Prostate gland (tissue), 2 donors: ENCODE measurements around the gene GAREM1. TPM values are rescaled to one million over a fixed set of nuclear protein-coding genes. Genes with fewer than 3 reads are reported as not detected.
"Not testable (repeated sequence)": the region's sequence is repeated elsewhere in the genome, so short reads cannot be mapped to it uniquely, and the experiment has no call there.

Experiments used
- DNase-seq: peaks from one replicate; pipeline ENCODE4 v3.0.0-alpha.2; 2019; ENCODE audit warnings: low spot score
- H3K27ac ChIP-seq, 2 donors: fragments of 200-600 bp; sonication (generic); 2 replicates each; pipeline ENCODE4 v1.5.1; 2017 to 2019
- H3K27me3 ChIP-seq: fragments of 200-600 bp; sonication (generic); replicated peaks from 2 replicates; pipeline ENCODE4 v1.5.1; 2019; ENCODE audit not compliant: insufficient read depth
- H3K36me3 ChIP-seq, 2 donors: fragments of 200-600 bp; sonication (generic); 1 replicate in 1 of 2; 2 replicates in 1 of 2; pipeline versions ENCODE4 v1.5.1 to v1.8.1; 2017 to 2019
- H3K4me1 ChIP-seq: fragments of 200-600 bp; sonication (generic); replicated peaks from 2 replicates; pipeline ENCODE4 v1.5.1; 2019
- H3K4me3 ChIP-seq, 2 donors: fragments of 200-600 bp; sonication (generic); 2 replicates each; pipeline ENCODE4 v1.5.1; 2017 to 2019
- H3K9me3 ChIP-seq: fragments of 200-600 bp; sonication (generic); 2 replicates; pipeline ENCODE4 v1.5.1; 2017
- CTCF ChIP-seq, 4 experiments: fragments of 200-600 bp in 2 of 4; fragments of 450-650 bp in 2 of 4; sonication (generic) in 2 of 4; IDR thresholded peaks; 1 replicate in 3 of 4; 2 replicates in 1 of 4; pipeline ENCODE4 v1.5.1; 2016 to 2019; ENCODE audit warnings: antibody characterized with exemption in 4 of 4, mild to moderate bottlenecking in 2 of 4, moderate library complexity in 2 of 4
- POLR2A ChIP-seq: fragments of 450-650 bp; IDR thresholded peaks from one replicate; pipeline ENCODE4 v1.6.1; 2016; ENCODE audit warnings: antibody characterized with exemption, mild to moderate bottlenecking
- POLR2AphosphoS5 ChIP-seq: sonication (generic); formaldehyde crosslinking; IDR thresholded peaks from one replicate; pipeline ENCODE4 v1.6.1; 2017; ENCODE audit warnings: antibody characterized with exemption
- WGBS: methylation state at CpG from one replicate; pipeline ENCODE4 v1.1.5; 2018; 5-methylcytosine and 5-hydroxymethylcytosine counted together
- intact Hi-C: fragments of 100-400 bp; cut with DNase I; formaldehyde crosslinking; loops from one replicate; pipeline ENCODE4 v1.14.2; 2022
- total RNA-seq, 2 donors: library from RNA; depleted of rRNA; stranded (reverse); fragments of >200 nt; gene quantifications; one replicate each; pipeline ENCODE4 v1.1.0, GENCODE V29; 2016

GAREM1 gene
- total RNA-seq, 2 donors from 2014 or later = 9.5 to 14.9 TPM

DNA sequence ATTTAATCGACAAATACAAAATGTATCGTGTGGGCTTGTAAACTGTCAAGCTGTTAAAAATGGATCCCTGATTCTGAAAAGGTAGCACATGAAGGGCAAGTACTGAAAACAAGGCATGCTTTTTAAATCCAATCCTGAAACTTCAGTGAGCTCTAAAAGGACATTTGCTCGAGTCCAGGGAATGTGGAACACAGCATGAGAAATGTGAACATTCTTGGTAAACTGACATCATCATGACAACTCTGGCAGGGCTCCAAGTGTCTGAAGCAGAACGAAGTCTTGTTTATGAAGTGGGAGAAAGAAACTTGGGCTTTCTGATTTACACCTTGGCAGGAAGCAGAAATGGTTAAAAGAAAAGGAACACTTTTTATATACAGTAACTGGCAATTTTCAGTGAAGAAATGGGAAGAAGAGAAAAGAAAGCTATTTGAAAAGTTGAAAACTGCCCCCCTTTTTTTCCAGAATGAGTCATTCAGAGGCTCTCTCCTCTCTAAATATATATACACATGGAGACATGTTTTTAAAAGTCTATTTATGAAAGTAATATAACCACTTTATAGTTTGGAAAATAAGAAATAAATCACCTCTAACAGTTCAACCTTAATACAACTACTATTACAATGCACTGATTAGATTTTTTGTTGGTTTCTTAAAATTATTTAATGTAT, 120.8 kb downstream of the GAREM1 start:
- Histone ChIP-seq H3K4me1 (no peaks in the 10 kb centered on the region), H3K27ac (peak overlapping the region; percentile 36 to 37), H3K4me3 (no peak overlapping the region), H3K9me3 (no peaks in the 10 kb centered on the region), H3K36me3 (no peaks in the 10 kb centered on the region), H3K27me3 (no peaks in the 10 kb centered on the region)
- 12% methylated on average over 4 of the region's 4 CpGs for WGBS
- TF ChIP-seq POLR2A = no peak
- TF ChIP-seq POLR2AphosphoS5 = no peak
- TF ChIP-seq CTCF (IDR thresholded peaks at IDR 0.05) = no peak
- intact Hi-C loops = no loop called here
- DNase-seq = peak; percentile 24

- 27% methylated on average over 4 of the region's 4 CpGs for WGBS
- Histone ChIP-seq H3K27ac (peak overlapping the region in 1 of 2 donors; percentile 34), H3K4me1 (no peaks in the 10 kb centered on the region), H3K36me3 (no peaks in the 10 kb centered on the region), H3K27me3 (no peaks in the 10 kb centered on the region), H3K4me3 (no peak overlapping the region), H3K9me3 (no peaks in the 10 kb centered on the region)
- DNase-seq = no peak
- TF ChIP-seq POLR2AphosphoS5 = no peak
- TF ChIP-seq POLR2A = no peak
- no peak for TF ChIP-seq CTCF (IDR thresholded peaks at IDR 0.05)
- intact Hi-C loops = no loop called here
Observed at GRCh38 chr18:32346671-32347070, 124.0 kb downstream of the GAREM1 start.

DNA sequence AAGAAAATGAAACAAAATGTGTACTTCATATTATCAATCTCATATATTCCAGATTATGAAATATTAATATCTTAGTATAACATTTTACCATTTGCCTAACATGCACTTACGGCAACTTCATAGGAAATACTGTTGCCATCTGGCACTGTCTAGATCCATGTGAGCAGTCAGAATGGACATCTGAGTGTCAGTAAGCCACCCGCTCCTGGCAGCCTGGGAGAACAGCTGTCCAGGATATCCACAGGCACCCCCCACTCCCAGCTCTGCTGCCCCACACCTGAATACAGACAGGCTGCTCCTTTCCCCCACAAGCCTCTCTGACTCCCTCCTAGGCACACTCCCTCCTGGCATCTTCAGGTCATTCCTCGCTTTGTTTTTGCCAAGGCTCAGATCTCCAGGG, 127.0 kb downstream of the GAREM1 start:
- H3K9me3 ChIP-seq = no peaks in the 10 kb centered on the region
- H3K27ac ChIP-seq = no peak overlapping the region
- H3K27me3 ChIP-seq = no peaks in the 10 kb centered on the region
- no peak for TF ChIP-seq POLR2AphosphoS5
- no peak for TF ChIP-seq CTCF (IDR thresholded peaks at IDR 0.05)
- TF ChIP-seq POLR2A = no peak
- H3K4me3 ChIP-seq = no peak overlapping the region
- DNase-seq = no peak
- no peaks in the 10 kb centered on the region for H3K36me3 ChIP-seq
- intact Hi-C loops = no loop called here
- H3K4me1 ChIP-seq = no peaks in the 10 kb centered on the region
- WGBS = 93% methylated on average over 3 of the region's 3 CpGs

- intact Hi-C loops, H3K4me1 ChIP-seq: not testable (repeated sequence)
- 95% methylated on average over 3 of the region's 3 CpGs for WGBS
Observed at GRCh38 chr18:32341112-32341511, 129.6 kb downstream of the GAREM1 start.

DNA sequence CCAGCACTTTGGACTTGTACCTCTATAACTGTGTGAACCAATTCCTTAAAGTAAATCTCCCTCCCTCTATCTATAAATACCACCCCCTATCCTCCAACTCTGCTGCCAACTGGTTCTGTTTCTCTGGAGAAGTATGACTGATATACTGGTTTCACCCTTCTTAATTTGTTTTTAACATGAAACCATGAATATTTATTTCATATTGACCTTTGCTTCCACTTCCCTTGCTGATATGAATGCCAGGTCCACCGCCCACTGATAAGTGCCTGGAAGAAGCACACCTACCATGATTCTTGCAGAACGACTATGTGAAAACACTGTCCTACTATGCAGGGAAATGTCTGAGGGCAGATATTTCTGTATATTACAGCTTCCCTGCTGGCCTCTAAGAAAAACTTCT, 131.6 kb downstream of the GAREM1 start:
- no peaks in the 10 kb centered on the region for H3K9me3 ChIP-seq
- no peak overlapping the region for H3K4me3 ChIP-seq
- H3K27ac ChIP-seq = no peak overlapping the region
- no peaks in the 10 kb centered on the region for H3K4me1 ChIP-seq
- intact Hi-C loops = no loop called here
- DNase-seq = no peak
- 95% methylated on average over 2 of the region's 2 CpGs for WGBS
- TF ChIP-seq CTCF (IDR thresholded peaks at IDR 0.05) = no peak
- no peaks in the 10 kb centered on the region for H3K27me3 ChIP-seq
- no peaks in the 10 kb centered on the region for H3K36me3 ChIP-seq

More at GRCh38 chr18:32341112-32341511, 129.6 kb downstream of the GAREM1 start:
- H3K9me3 ChIP-seq, H3K27me3 ChIP-seq, H3K4me3 ChIP-seq, H3K27ac ChIP-seq, DNase-seq, H3K36me3 ChIP-seq: not testable (repeated sequence)
